HUES6 (cell line): ENCODE results near the gene EGFL8.

ENCODE experiments used
- H3K27ac ChIP-seq: 2 replicates; pipeline ENCODE4 v1.7.0; 2013; ENCODE audit warnings: low read depth, mild to moderate bottlenecking, low read length, inconsistent platforms
- H3K27me3 ChIP-seq: 2 replicates; pipeline ENCODE4 v1.6.1; 2013; ENCODE audit warnings: low read length; ENCODE audit not compliant: control insufficient read depth, insufficient read depth
- H3K36me3 ChIP-seq: 2 replicates; pipeline ENCODE4 v1.6.1; 2013; ENCODE audit warnings: low read length; ENCODE audit not compliant: control insufficient read depth, insufficient read depth
- H3K4me1 ChIP-seq: 2 replicates; pipeline ENCODE4 v1.6.1; 2013; ENCODE audit warnings: low read length; ENCODE audit not compliant: control insufficient read depth, insufficient read depth
- H3K4me3 ChIP-seq: 2 replicates; pipeline ENCODE4 v1.5.1; 2013; ENCODE audit warnings: low read depth, low read length
- H3K9ac ChIP-seq: one replicate; pipeline ENCODE4 v1.6.1; 2013; ENCODE audit warnings: mild to moderate bottlenecking, low read length
- H3K9me3 ChIP-seq: 2 replicates; pipeline ENCODE4 v1.6.1; 2013; ENCODE audit warnings: low read depth, low read length; ENCODE audit not compliant: control insufficient read depth, insufficient read depth

EGFL8 gene

GRCh38 chr6:32168807-32169591, 4.6 kb downstream of the EGFL8 start:
- H3K4me3 ChIP-seq = no peak overlapping the region
- H3K27ac ChIP-seq = no peak overlapping the region
- no peaks in the 10 kb centered on the region for H3K9me3 ChIP-seq
- H3K36me3 ChIP-seq = peaks cover 53% of the 10 kb centered on the region
- H3K9ac ChIP-seq = no peak overlapping the region
- H3K27me3 ChIP-seq = no peaks in the 10 kb centered on the region
- H3K4me1 ChIP-seq = peaks cover 20% of the 10 kb centered on the region; the same call in 1 of the 2 replicates

GRCh38 chr6:32170294-32170693, 5.9 kb downstream of the EGFL8 start:
- no peak overlapping the region for H3K9ac ChIP-seq
- peaks cover 29% of the 10 kb centered on the region; the same call in 1 of the 2 replicates for H3K4me1 ChIP-seq
- H3K27ac ChIP-seq = no peak overlapping the region
- H3K9me3 ChIP-seq = no peaks in the 10 kb centered on the region
- H3K27me3 ChIP-seq = no peaks in the 10 kb centered on the region
- H3K4me3 ChIP-seq = no peak overlapping the region
- H3K36me3 ChIP-seq = peaks cover 49% of the 10 kb centered on the region

- no peak overlapping the region for H3K9ac ChIP-seq
- H3K27ac ChIP-seq = no peak overlapping the region
- H3K36me3 ChIP-seq = peaks cover 49% of the 10 kb centered on the region
- H3K9me3 ChIP-seq = no peaks in the 10 kb centered on the region
- peaks cover 30% of the 10 kb centered on the region; the same call in 1 of the 2 replicates for H3K4me1 ChIP-seq
- no peak overlapping the region for H3K4me3 ChIP-seq
- no peaks in the 10 kb centered on the region for H3K27me3 ChIP-seq
Measured at GRCh38 chr6:32171234-32171633, 6.8 kb downstream of the EGFL8 start.

GRCh38 chr6:32173051-32173727, 8.8 kb downstream of the EGFL8 start:
- Histone ChIP-seq H3K36me3 (peaks cover 36% of the 10 kb centered on the region), H3K9ac (peak overlapping the region; percentile 40), H3K27me3 (no peaks in the 10 kb centered on the region), H3K4me1 (peaks cover 29% of the 10 kb centered on the region; the same call in 1 of the 2 replicates), H3K9me3 (no peaks in the 10 kb centered on the region), H3K4me3 (no peak overlapping the region), H3K27ac (no peak overlapping the region)

GRCh38 chr6:32174416-32174815, 10.0 kb downstream of the EGFL8 start:
- no peak overlapping the region for H3K27ac ChIP-seq
- H3K36me3 ChIP-seq = peaks cover 24% of the 10 kb centered on the region
- H3K4me1 ChIP-seq = peaks cover 35% of the 10 kb centered on the region; the same call in 1 of the 2 replicates

GRCh38 chr6:32175322-32175710, 10.9 kb downstream of the EGFL8 start:
- peak overlapping the region; percentile 90 for H3K4me3 ChIP-seq
- H3K9ac ChIP-seq = peak overlapping the region; percentile 88
- peaks cover 35% of the 10 kb centered on the region; the same call in 1 of the 2 replicates for H3K4me1 ChIP-seq
- H3K9me3 ChIP-seq = no peaks in the 10 kb centered on the region
- 0 out of 2 replicates have a peak overlapping the region, but pooled peaks have one; percentile 48 for H3K27ac ChIP-seq
- peaks cover 22% of the 10 kb centered on the region for H3K36me3 ChIP-seq
- H3K27me3 ChIP-seq = no peaks in the 10 kb centered on the region

More at GRCh38 chr6:32174416-32174815, 10.0 kb downstream of the EGFL8 start:
- Histone ChIP-seq H3K27me3 (no peaks in the 10 kb centered on the region), H3K9me3 (no peaks in the 10 kb centered on the region), H3K9ac (no peak overlapping the region), H3K4me3 (no peak overlapping the region; the same call in 1 of the 2 replicates)

- Histone ChIP-seq H3K36me3 (peaks cover 20% of the 10 kb centered on the region), H3K4me3 (peak within 1 kb of the TSS; percentile 90), H3K9ac (peak within 1 kb of the TSS; percentile 89), H3K27ac (peak within 1 kb of the TSS; percentile 91), H3K4me1 (peaks cover 35% of the 10 kb centered on the region; the same call in 1 of the 2 replicates), H3K27me3 (no peaks in the 10 kb centered on the region), H3K9me3 (no peaks in the 10 kb centered on the region)
Measured at GRCh38 chr6:32175711-32176475, 11.5 kb downstream of the EGFL8 start, which contains the start of gene AGPAT1. Gene AGPAT1 (minus strand): TSS chr6:32176084. CDS start chr6:32171496, 4,588 bp downstream.

- Histone ChIP-seq H3K4me1 (peaks cover 35% of the 10 kb centered on the region; the same call in 1 of the 2 replicates), H3K36me3 (peaks cover 21% of the 10 kb centered on the region)
Measured at GRCh38 chr6:32176476-32177182, 12.2 kb downstream of the EGFL8 start.

GRCh38 chr6:32177183-32177787, 12.9 kb downstream of the EGFL8 start:
- Histone ChIP-seq H3K9me3 (no peaks in the 10 kb centered on the region), H3K4me1 (peaks cover 35% of the 10 kb centered on the region; the same call in 1 of the 2 replicates), H3K36me3 (peaks cover 23% of the 10 kb centered on the region), H3K27ac (peak overlapping the region; percentile 91), H3K4me3 (peak overlapping the region; percentile 90), H3K9ac (peak overlapping the region; percentile 89), H3K27me3 (no peaks in the 10 kb centered on the region)

More at GRCh38 chr6:32176476-32177182, 12.2 kb downstream of the EGFL8 start:
- H3K27me3 ChIP-seq = no peaks in the 10 kb centered on the region
- peak overlapping the region; percentile 90 for H3K4me3 ChIP-seq
- H3K9me3 ChIP-seq = no peaks in the 10 kb centered on the region
- H3K27ac ChIP-seq = peak overlapping the region; percentile 91
- peak overlapping the region; percentile 89 for H3K9ac ChIP-seq
